Testis (tissue), 2 donors: ENCODE data around the gene PUS3.

ENCODE experiments used
- POLR2A ChIP-seq: fragments of 450-650 bp; IDR thresholded peaks from one replicate; pipeline ENCODE4 v1.6.1; 2017; ENCODE audit warnings: antibody characterized with exemption, mild to moderate bottlenecking, moderate library complexity
- TF ChIP-seq, protein P1 (sequence below), 3 experiments: fragments of 450-650 bp in 2 of 3; fragments of 200-600 bp in 1 of 3; sonication (generic) in 1 of 3; IDR thresholded peaks; one replicate each; pipeline ENCODE4 v1.5.1; 2016 to 2019; ENCODE audit warnings: antibody characterized with exemption in 3 of 3, mild to moderate bottlenecking in 2 of 3, moderate library complexity in 1 of 3

- TF ChIP-seq, protein P1, sequence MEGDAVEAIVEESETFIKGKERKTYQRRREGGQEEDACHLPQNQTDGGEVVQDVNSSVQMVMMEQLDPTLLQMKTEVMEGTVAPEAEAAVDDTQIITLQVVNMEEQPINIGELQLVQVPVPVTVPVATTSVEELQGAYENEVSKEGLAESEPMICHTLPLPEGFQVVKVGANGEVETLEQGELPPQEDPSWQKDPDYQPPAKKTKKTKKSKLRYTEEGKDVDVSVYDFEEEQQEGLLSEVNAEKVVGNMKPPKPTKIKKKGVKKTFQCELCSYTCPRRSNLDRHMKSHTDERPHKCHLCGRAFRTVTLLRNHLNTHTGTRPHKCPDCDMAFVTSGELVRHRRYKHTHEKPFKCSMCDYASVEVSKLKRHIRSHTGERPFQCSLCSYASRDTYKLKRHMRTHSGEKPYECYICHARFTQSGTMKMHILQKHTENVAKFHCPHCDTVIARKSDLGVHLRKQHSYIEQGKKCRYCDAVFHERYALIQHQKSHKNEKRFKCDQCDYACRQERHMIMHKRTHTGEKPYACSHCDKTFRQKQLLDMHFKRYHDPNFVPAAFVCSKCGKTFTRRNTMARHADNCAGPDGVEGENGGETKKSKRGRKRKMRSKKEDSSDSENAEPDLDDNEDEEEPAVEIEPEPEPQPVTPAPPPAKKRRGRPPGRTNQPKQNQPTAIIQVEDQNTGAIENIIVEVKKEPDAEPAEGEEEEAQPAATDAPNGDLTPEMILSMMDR (IDR thresholded peaks at IDR 0.05), result no peak
- TF ChIP-seq POLR2A, result no peak
Measured at GRCh38 chr11:125869521-125869920, 33.5 kb downstream of the PUS3 start.
